GM21381 (cell line): Measurements from ENCODE around the gene HYAL4.
"Not testable (repeated sequence)": the region's sequence is repeated elsewhere in the genome, so short reads cannot be mapped to it uniquely, and the experiment has no call there.

Experiments used
- ATAC-seq: cut with Tn5 transposase; IDR thresholded peaks from one replicate; pipeline ENCODE4 v1.9.1; 2021; ENCODE audit warnings: mild to moderate bottlenecking, moderate library complexity; ENCODE audit not compliant: unreplicated experiment

The HYAL4 gene

GRCh38 chr7:123844712-123845219 lies at the start of gene HYAL4:
Gene HYAL4 (plus strand): TSS chr7:123845169. CDS start chr7:123868274, 23,105 bp downstream.
- no peak for ATAC-seq

- no peak for ATAC-seq
These were observed 49.1 kb upstream of the HYAL4 start for GRCh38 chr7:123795917-123796316.

GRCh38 chr7:123796568-123796967 lies 48.4 kb upstream of the HYAL4 start:
- no peak for ATAC-seq

GRCh38 chr7:123797673-123798531 lies 47.1 kb upstream of the HYAL4 start:
- no peak for ATAC-seq

- no peak for ATAC-seq
These were observed 46.3 kb upstream of the HYAL4 start for GRCh38 chr7:123798532-123799188.

- ATAC-seq, result no peak
These were observed 42.7 kb upstream of the HYAL4 start for GRCh38 chr7:123802249-123802648.

- ATAC-seq, result no peak
These were observed 39.7 kb upstream of the HYAL4 start for GRCh38 chr7:123805287-123805686.

- ATAC-seq, result no peak
These were observed 35.5 kb upstream of the HYAL4 start for GRCh38 chr7:123809471-123809870.

- no peak for ATAC-seq
These were observed 33.9 kb upstream of the HYAL4 start for GRCh38 chr7:123811056-123811455.

GRCh38 chr7:123816916-123817315 lies 28.1 kb upstream of the HYAL4 start:
- no peak for ATAC-seq

- no peak for ATAC-seq
These were observed 26.0 kb upstream of the HYAL4 start for GRCh38 chr7:123819001-123819400.

- ATAC-seq, result not testable (repeated sequence)
These were observed 25.2 kb upstream of the HYAL4 start for GRCh38 chr7:123819795-123820194.

- ATAC-seq, result no peak
These were observed 24.1 kb upstream of the HYAL4 start for GRCh38 chr7:123820864-123821263.

GRCh38 chr7:123821320-123821719 lies 23.6 kb upstream of the HYAL4 start:
- no peak for ATAC-seq

- ATAC-seq, result peak; percentile 93
These were observed 20.8 kb upstream of the HYAL4 start for GRCh38 chr7:123823898-123824753.

GRCh38 chr7:123824754-123825067 lies 20.3 kb upstream of the HYAL4 start:
- no peak for ATAC-seq

GRCh38 chr7:123828805-123829204 lies 16.2 kb upstream of the HYAL4 start:
- no peak for ATAC-seq

GRCh38 chr7:123836656-123837055 lies 8.3 kb upstream of the HYAL4 start:
- no peak for ATAC-seq

GRCh38 chr7:123839106-123839505 lies 5.9 kb upstream of the HYAL4 start:
- ATAC-seq, result not testable (repeated sequence)

GRCh38 chr7:123844142-123844541 lies 827 bp upstream of the HYAL4 start:
- not testable (repeated sequence) for ATAC-seq

GRCh38 chr7:123845823-123846216 lies 851 bp downstream of the HYAL4 start:
- no peak for ATAC-seq
